ENCODE measurements around the gene SH3YL1. TPM values are rescaled to one million over a fixed set of nuclear protein-coding genes. Genes with fewer than 3 reads are reported as not detected.

SH3YL1 gene
- total RNA-seq, 1 donor from 2014 or later = 42.2 TPM

GRCh38 chr2:284896-285492 lies 21.2 kb upstream of the SH3YL1 start:
- H3K4me3 ChIP-seq = no peak overlapping the region
- H3K27ac ChIP-seq = no peak overlapping the region
- TF ChIP-seq, protein P1, sequence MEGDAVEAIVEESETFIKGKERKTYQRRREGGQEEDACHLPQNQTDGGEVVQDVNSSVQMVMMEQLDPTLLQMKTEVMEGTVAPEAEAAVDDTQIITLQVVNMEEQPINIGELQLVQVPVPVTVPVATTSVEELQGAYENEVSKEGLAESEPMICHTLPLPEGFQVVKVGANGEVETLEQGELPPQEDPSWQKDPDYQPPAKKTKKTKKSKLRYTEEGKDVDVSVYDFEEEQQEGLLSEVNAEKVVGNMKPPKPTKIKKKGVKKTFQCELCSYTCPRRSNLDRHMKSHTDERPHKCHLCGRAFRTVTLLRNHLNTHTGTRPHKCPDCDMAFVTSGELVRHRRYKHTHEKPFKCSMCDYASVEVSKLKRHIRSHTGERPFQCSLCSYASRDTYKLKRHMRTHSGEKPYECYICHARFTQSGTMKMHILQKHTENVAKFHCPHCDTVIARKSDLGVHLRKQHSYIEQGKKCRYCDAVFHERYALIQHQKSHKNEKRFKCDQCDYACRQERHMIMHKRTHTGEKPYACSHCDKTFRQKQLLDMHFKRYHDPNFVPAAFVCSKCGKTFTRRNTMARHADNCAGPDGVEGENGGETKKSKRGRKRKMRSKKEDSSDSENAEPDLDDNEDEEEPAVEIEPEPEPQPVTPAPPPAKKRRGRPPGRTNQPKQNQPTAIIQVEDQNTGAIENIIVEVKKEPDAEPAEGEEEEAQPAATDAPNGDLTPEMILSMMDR (IDR thresholded peaks at IDR 0.05) = no peak
- peaks cover 28% of the 10 kb centered on the region for H3K4me1 ChIP-seq
- no peak for DNase-seq
- no peak for ATAC-seq
- intact Hi-C loops (cut with DNase I) = no loop called here
- no peaks in the 10 kb centered on the region for H3K9me3 ChIP-seq
- H3K27me3 ChIP-seq (ENCODE audit: low read depth) = peaks cover 19% of the 10 kb centered on the region
- peaks cover 43% of the 10 kb centered on the region for H3K36me3 ChIP-seq

DNA sequence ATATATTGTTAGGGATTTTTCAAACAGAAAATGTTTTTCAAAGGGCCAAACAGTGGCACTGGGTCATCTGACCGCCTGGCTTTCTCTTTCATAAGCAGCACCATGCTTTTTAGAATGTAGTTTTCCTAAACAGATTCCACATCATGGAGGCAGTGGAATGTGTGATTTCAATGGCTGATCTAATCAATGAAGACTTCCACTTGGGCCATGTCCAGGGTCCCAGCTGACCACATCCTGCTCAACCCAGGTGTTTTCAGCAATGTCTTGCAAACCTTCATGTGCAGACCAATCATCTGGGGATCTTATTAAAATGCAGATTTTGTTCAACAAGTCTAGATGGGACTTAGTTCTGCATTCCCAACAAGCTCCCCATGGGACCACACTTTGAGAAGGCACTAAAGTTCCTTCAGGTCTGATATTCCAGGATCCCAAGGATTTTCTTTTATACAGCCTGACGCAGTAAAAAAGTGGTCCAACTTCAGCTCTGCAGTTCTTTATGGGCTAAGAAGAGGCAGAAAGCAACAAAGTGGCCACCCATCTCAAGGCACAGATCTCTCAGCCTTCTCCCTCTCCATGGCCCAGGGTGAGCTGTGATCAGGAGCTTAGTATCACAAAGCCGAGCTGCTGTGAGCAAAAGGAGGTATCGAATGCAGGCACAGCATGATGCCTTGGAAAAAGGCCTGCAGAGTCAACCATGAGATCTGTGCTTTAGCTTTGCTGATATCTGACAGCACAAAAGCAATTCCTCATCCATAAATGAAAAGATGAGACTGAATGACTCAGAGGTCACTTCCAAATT lies 20.4 kb upstream of the SH3YL1 start:
- TF ChIP-seq, protein P1 (IDR thresholded peaks at IDR 0.05) = no peak
- ATAC-seq = no peak
- no peak overlapping the region for H3K27ac ChIP-seq
- peaks cover 11% of the 10 kb centered on the region for H3K27me3 ChIP-seq (ENCODE audit: low read depth)
- peaks cover 51% of the 10 kb centered on the region for H3K36me3 ChIP-seq
- DNase-seq = no peak
- no peaks in the 10 kb centered on the region for H3K9me3 ChIP-seq
- no peak overlapping the region for H3K4me3 ChIP-seq
- intact Hi-C loops (cut with DNase I) = no loop called here
- H3K4me1 ChIP-seq = peaks cover 20% of the 10 kb centered on the region

- H3K36me3 ChIP-seq = peaks cover 67% of the 10 kb centered on the region
- ATAC-seq (no peak), DNase-seq (no peak)
- H3K27me3 ChIP-seq (ENCODE audit: low read depth) = no peaks in the 10 kb centered on the region
- H3K4me3 ChIP-seq = no peak overlapping the region
- peaks cover 17% of the 10 kb centered on the region for H3K4me1 ChIP-seq
- no peak overlapping the region for H3K27ac ChIP-seq
- intact Hi-C loops (cut with DNase I) = no loop called here
- TF ChIP-seq, protein P1 (IDR thresholded peaks at IDR 0.05) = no peak
- no peaks in the 10 kb centered on the region for H3K9me3 ChIP-seq
These were observed 18.8 kb upstream of the SH3YL1 start for GRCh38 chr2:282371-283263.

DNA sequence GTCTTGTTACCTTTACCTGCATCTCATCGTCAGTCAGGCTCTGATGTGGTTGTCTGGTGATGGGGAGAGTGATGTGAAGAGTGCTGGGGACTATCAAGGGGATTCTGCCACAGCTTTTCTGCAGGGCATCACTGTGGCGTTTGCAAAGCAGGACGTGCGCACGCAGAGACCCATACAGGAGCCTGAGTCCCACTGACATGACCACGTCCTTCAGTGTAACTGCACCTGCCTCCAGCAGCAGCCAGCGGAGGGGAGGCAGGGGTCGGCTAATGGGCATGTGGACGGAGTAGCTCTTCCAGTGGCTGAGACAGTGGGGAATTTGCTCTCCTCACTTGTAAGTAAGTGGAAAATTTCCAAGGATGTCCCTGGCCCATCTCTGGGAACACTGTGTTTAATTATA lies 17.5 kb upstream of the SH3YL1 start:
- no peak for ATAC-seq
- H3K27me3 ChIP-seq (ENCODE audit: low read depth) = no peaks in the 10 kb centered on the region
- H3K36me3 ChIP-seq = peaks cover 78% of the 10 kb centered on the region
- intact Hi-C loops (cut with DNase I) = no loop called here
- no peaks in the 10 kb centered on the region for H3K9me3 ChIP-seq
- DNase-seq = no peak
- no peak overlapping the region for H3K27ac ChIP-seq
- peaks cover 10% of the 10 kb centered on the region for H3K4me1 ChIP-seq
- no peak overlapping the region for H3K4me3 ChIP-seq
- TF ChIP-seq, protein P1 (IDR thresholded peaks at IDR 0.05) = no peak

DNA sequence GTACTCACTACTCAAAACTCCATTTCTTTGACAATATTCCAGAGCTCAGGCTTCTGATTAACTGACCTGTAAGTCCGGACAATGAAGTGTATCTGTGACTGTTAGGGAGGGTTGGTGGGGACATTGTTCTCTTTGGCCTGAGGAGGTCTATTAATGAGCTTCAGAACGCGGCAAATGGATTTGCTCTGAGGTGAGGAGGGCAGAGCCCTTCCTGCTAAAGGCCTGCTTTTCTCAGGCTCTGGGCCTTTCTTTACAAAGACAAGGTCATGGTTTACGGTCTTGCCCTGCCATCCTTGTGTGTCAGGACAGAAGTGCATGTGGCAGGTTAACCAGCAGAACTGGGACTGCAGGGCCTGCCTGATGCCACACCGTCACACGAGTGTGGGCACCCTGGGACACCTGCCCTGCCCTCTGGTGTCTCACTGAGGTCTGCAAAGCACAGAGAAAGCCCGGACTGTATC lies 16.8 kb upstream of the SH3YL1 start:
- Histone ChIP-seq H3K4me3 (no peak overlapping the region), H3K9me3 (no peaks in the 10 kb centered on the region), H3K27me3 (ENCODE audit: low read depth) (no peaks in the 10 kb centered on the region), H3K4me1 (peaks cover 8% of the 10 kb centered on the region), H3K27ac (no peak overlapping the region), H3K36me3 (peaks cover 85% of the 10 kb centered on the region)
- ATAC-seq = peak in 1 of 2 donors; percentile 25
- intact Hi-C loops (cut with DNase I) = no loop called here
- no peak for DNase-seq
- TF ChIP-seq, protein P1 (IDR thresholded peaks at IDR 0.05) = no peak

Measured in lower lobe of right lung (tissue), 2 donors.